ENCODE measurements around the gene MTCL1.

GRCh38 chr18:8726963-8727705 lies 21.8 kb downstream of the MTCL1 start:
- TF ChIP-seq, protein P1, sequence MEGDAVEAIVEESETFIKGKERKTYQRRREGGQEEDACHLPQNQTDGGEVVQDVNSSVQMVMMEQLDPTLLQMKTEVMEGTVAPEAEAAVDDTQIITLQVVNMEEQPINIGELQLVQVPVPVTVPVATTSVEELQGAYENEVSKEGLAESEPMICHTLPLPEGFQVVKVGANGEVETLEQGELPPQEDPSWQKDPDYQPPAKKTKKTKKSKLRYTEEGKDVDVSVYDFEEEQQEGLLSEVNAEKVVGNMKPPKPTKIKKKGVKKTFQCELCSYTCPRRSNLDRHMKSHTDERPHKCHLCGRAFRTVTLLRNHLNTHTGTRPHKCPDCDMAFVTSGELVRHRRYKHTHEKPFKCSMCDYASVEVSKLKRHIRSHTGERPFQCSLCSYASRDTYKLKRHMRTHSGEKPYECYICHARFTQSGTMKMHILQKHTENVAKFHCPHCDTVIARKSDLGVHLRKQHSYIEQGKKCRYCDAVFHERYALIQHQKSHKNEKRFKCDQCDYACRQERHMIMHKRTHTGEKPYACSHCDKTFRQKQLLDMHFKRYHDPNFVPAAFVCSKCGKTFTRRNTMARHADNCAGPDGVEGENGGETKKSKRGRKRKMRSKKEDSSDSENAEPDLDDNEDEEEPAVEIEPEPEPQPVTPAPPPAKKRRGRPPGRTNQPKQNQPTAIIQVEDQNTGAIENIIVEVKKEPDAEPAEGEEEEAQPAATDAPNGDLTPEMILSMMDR (conservative IDR thresholded peaks at IDR 0.05; ENCODE audit: low read length): no peak
- TF ChIP-seq EZH2phosphoT487 (IDR thresholded peaks at IDR 0.05; ENCODE audit: borderline replicate concordance): no peak

Data from Loucy (cell line).